SKM-1 (cell line): ENCODE measurements around the gene MADCAM1.
A peak's percentile ranks its signal among the peaks of the same experiment; 100 is the strongest.

Experiments
- DNase-seq: peaks from one replicate; lab custom pipeline; 2025; ENCODE audit not compliant: unreplicated experiment; lab: John Stamatoyannopoulos, UW

The MADCAM1 gene

GRCh38 chr19:507286-508203, 11.3 kb downstream of the MADCAM1 start, which contains the start of gene TPGS1:
TPGS1 (plus strand) TSS chr19:507497; CDS start chr19:507507, 10 bp downstream.
- DNase-seq = peak; percentile 66

- no peak for DNase-seq
Measured at GRCh38 chr19:508204-509150, 12.2 kb downstream of the MADCAM1 start.

GRCh38 chr19:510606-511100, 14.4 kb downstream of the MADCAM1 start:
- DNase-seq = peak; percentile 83

GRCh38 chr19:511101-511851, 15.0 kb downstream of the MADCAM1 start:
- DNase-seq = peak; percentile 78

- no peak for DNase-seq
Measured at GRCh38 chr19:512547-513365, 16.5 kb downstream of the MADCAM1 start.

GRCh38 chr19:513368-514165, 17.3 kb downstream of the MADCAM1 start:
- DNase-seq = no peak

GRCh38 chr19:514166-514663, 17.9 kb downstream of the MADCAM1 start:
- no peak for DNase-seq

GRCh38 chr19:517721-518597, 21.7 kb downstream of the MADCAM1 start:
- DNase-seq = no peak

GRCh38 chr19:518598-519231, 22.4 kb downstream of the MADCAM1 start:
- DNase-seq = no peak

- DNase-seq = no peak
Measured at GRCh38 chr19:519449-519865, 23.2 kb downstream of the MADCAM1 start.

GRCh38 chr19:522726-523125, 26.4 kb downstream of the MADCAM1 start:
- DNase-seq = no peak

- DNase-seq = no peak
Measured at GRCh38 chr19:524062-524674, 27.9 kb downstream of the MADCAM1 start.

- no peak for DNase-seq
Measured at GRCh38 chr19:525029-525428, 28.7 kb downstream of the MADCAM1 start.

GRCh38 chr19:525857-526419, 29.7 kb downstream of the MADCAM1 start:
- no peak for DNase-seq

GRCh38 chr19:530134-531008, 34.1 kb downstream of the MADCAM1 start:
- DNase-seq = no peak
